SKM-1 (cell line): Measurements from ENCODE around the gene LIPI.
"Not testable (repeated sequence)": the region's sequence is repeated elsewhere in the genome, so short reads cannot be mapped to it uniquely, and the experiment has no call there.

ENCODE experiments used
- DNase-seq: peaks from one replicate; lab custom pipeline; 2025; ENCODE audit not compliant: unreplicated experiment; lab: John Stamatoyannopoulos, UW

LIPI gene

GRCh38 chr21:14210738-14211137, at the start of gene LIPI:
TSS of gene LIPI (minus strand) at chr21:14210955. CDS start at chr21:14210845, 110 bp downstream.
- DNase-seq = no peak

GRCh38 chr21:14260174-14260764, 49.5 kb upstream of the LIPI start:
- DNase-seq = no peak

- DNase-seq = peak; percentile 29
Measured at GRCh38 chr21:14259747-14260146, 49.0 kb upstream of the LIPI start.

- no peak for DNase-seq
Measured at GRCh38 chr21:14251336-14251735, 40.6 kb upstream of the LIPI start.

GRCh38 chr21:14245711-14246110, 35.0 kb upstream of the LIPI start:
- DNase-seq = no peak

GRCh38 chr21:14244911-14245310, 34.2 kb upstream of the LIPI start:
- DNase-seq = no peak

- no peak for DNase-seq
Measured at GRCh38 chr21:14243874-14244273, 33.1 kb upstream of the LIPI start.

- no peak for DNase-seq
Measured at GRCh38 chr21:14243461-14243860, 32.7 kb upstream of the LIPI start.

- DNase-seq = peak; percentile 15
Measured at GRCh38 chr21:14241297-14241696, 30.5 kb upstream of the LIPI start.

GRCh38 chr21:14239281-14239680, 28.5 kb upstream of the LIPI start:
- no peak for DNase-seq

- no peak for DNase-seq
Measured at GRCh38 chr21:14236180-14236579, 25.4 kb upstream of the LIPI start.

GRCh38 chr21:14235101-14235500, 24.3 kb upstream of the LIPI start:
- no peak for DNase-seq

GRCh38 chr21:14229399-14229798, 18.6 kb upstream of the LIPI start:
- no peak for DNase-seq

- no peak for DNase-seq
Measured at GRCh38 chr21:14223365-14223764, 12.6 kb upstream of the LIPI start.

- peak; percentile 29 for DNase-seq
Measured at GRCh38 chr21:14215971-14216641, 5.4 kb upstream of the LIPI start, which contains the start of gene RBM11. TSS of gene RBM11 (plus strand) at chr21:14216157. CDS start at chr21:14216187, 30 bp downstream.

- no peak for DNase-seq
Measured at GRCh38 chr21:14213164-14213563, 2.4 kb upstream of the LIPI start.

GRCh38 chr21:14206222-14206621, 4.5 kb downstream of the LIPI start:
- no peak for DNase-seq

- DNase-seq = not testable (repeated sequence)
Measured at GRCh38 chr21:14166463-14167223, 44.1 kb downstream of the LIPI start.

GRCh38 chr21:14143999-14144398, 66.8 kb downstream of the LIPI start:
- DNase-seq = no peak

GRCh38 chr21:14124266-14124665, 86.5 kb downstream of the LIPI start:
- DNase-seq = no peak

- DNase-seq = no peak
Measured at GRCh38 chr21:14121719-14122118, 89.0 kb downstream of the LIPI start.
